Renal cortical epithelial cell (primary cell): ENCODE measurements around the gene INSIG2. TPM values are rescaled to one million over a fixed set of nuclear protein-coding genes. Genes with fewer than 3 reads are reported as not detected.
"Not testable (repeated sequence)": the region's sequence is repeated elsewhere in the genome, so short reads cannot be mapped to it uniquely, and the experiment has no call there.

Experiments used
- DNase-seq: peaks from one replicate; pipeline ENCODE4 v3.0.0-alpha.2; 2011; ENCODE audit warnings: low read depth
- total RNA-seq: library from RNA; depleted of rRNA; stranded (reverse); fragments of >200 nt; gene quantifications from 2 replicates; pipeline ENCODE4 v1.2.3, GENCODE V29; 2014

The INSIG2 gene
- total RNA-seq, 1 donor from 2014 or later, result 35.3 TPM

DNA sequence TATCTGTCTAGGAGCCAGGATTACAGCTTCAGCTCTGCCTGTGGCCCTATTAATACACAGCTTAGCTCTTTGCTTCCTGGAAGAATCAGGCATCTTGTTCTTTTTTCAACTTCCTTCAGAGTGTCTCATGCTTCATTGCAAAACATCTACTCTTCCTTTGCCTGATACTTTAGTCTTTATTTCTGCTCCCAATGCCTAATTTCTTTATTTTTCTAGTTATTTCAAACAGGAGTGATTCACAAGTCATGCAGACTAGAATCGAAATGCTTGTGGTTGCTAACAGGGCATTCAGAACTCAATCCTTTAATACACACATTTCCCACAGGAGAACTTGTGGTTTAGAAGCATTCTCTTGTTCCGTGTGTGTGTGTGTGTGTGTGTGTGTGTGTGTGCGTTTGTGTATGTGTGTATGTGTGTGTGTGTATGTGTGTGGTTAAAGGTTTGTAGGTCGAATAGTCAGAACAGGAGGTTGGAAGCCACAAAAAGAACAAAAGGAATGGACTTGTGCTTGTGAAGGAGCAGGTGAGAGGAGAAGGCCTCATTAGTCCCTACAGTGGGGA is 28.3 kb upstream of the INSIG2 start:
- peak; percentile 97 for DNase-seq

DNA sequence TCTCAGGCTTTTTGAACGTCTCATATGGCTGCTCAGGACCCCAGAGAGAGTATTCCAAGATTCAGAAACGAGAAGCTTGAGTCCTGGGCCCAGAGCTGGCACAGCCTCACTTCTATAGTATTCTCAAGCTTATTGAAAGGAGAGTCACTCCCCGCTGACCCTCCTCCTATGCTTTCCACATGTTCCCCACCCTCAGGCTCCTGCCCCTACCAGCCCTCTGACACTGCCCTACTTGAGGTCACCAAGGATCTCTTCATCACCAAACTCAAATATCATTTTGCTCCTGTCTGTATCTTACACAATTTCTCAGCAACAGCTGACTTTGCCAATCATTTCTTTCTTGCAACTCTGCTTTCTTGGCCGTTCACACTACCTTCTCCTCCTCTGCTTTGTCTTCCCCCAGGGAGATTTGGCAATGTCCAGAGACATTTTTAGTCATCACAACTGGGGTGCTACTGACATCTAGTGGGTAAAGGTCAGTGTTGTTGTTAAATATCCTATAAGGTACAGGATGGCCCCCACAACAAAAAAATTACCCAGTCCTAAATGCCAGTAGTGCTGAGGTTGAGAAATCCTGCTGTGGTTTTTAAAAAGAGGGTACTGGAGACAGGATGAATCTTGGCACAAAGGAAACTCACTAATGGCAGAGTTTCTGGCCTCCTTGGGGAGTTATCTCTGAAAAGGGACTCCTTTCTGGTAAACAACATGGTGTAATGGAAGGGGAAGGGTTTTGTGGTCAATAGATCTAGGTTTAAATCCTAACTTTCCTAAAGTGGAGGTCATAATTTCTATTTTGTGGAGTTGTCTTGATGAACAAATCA is 26.9 kb upstream of the INSIG2 start:
- DNase-seq, result peak; percentile 63

DNA sequence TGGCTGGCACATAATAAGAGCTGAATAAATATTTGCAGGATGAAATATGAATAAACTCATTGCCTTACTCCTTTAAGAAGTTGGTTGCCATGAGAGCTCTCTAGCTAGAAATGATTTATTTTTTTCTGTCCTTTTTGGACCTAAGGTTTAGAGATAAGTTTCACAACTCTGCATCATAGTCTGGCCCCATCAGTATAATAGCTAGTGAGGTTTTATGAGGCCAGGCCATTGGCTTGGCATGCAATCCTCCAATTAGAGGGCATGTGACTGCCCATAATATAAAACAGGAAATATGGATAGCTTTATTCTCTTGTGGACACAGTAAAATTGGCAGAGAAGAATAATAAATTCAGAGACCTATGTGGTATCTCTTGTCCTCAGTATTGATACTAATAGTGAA is 26.2 kb upstream of the INSIG2 start:
- DNase-seq, result no peak

DNA sequence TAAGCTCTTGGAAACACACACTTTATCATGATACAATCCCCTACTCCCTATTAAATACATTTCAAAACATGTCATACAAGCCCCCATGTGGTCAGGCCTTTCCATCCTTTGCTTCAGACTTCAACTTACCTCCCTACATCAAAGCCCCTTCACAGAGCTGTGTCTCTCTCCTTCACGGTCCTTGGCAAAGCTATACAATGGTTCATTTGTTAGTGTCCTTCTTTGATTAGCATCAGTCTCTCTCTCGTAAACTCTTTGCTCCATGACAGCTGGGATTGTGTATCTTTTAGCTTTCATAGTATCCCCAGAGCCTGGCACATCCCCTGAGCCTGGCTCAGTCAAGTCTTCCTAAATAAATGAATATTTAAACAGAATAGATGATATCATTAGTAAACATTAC is 25.6 kb upstream of the INSIG2 start:
- no peak for DNase-seq

DNA sequence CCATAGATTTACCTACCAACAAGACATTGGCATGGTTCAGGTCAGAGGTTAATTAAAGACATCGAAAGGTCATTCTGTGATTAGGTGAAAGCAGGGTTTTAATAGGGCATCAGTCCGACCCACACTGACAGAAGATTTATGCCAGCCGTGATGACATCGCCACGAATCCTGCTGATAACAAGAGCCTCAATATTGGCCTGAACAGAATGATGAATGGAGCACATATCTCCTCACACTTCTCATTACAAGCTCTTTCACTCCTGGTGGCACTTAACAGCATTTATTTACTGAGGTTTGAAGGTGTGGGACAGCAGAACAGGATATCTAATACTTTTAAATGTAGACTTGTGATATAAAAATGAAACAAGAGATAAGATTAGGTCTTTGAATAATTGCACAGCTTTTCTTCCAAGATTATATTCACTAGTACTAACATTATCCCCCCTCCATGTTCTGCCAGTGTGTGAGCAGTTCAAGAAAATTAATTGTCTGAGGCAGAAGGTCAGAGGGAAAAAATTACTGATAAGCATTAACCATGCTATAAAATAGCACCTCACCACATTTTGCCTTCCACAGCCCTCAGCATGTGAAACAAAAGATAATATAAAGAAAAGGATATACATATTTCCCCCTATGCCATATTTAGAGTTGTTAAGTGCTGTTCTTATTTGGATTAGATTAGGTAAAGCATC is 23.1 kb upstream of the INSIG2 start:
- no peak for DNase-seq

DNA sequence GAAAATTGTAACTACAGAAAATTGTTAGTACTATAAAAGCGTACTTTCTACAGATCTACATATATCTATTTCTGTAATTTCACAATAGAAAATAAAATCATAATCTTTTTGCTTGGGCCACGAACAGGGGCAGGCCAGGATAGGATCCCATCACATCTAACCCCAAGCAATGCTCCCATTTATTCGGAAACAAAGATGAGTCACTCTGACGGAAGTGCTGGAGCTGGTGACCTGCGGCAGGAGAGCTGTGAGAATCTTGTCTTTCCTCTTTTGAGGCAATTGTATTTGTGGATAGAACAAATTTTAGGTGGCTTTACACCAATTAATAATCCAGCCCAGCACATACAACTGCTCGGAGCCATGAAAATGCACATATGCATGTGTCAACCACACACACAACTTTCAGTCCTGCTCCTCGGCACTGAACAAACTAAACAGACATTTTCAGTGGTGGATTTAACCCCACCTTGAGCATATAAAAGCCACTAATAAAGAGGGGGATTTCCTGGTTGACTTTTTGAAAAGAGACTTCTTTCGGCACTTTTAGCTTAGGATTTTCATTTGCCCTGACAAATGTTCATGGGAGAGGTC is 22.3 kb upstream of the INSIG2 start:
- DNase-seq, result no peak

DNA sequence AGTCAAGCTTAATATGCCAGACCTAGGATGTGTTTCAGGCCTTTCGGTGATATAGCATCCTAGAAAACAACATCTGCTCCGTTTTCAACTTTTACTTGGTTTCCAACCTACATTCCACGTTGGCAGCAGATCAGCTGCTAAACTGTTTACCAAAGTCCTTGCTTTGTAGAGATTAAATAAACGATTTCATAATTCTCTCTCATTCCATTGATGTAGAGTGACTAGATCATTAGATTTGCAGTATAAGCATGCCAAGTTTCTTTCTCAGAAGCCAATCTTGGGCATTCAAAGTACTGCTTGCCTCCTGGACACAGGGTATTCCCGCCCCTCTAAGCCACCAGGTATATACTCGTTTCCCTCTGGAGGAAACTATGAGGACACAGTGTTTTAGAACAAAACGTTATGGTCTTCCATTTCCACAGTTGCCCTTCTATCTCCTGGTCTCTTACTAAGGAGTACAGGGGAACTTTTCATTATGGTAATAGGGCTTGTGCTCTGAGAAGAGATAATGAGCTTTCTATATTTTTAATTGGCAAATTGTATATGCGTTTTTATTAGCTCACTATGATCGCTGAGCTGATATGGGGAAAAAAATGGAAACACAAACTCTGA is 10.5 kb upstream of the INSIG2 start:
- DNase-seq, result no peak

DNA sequence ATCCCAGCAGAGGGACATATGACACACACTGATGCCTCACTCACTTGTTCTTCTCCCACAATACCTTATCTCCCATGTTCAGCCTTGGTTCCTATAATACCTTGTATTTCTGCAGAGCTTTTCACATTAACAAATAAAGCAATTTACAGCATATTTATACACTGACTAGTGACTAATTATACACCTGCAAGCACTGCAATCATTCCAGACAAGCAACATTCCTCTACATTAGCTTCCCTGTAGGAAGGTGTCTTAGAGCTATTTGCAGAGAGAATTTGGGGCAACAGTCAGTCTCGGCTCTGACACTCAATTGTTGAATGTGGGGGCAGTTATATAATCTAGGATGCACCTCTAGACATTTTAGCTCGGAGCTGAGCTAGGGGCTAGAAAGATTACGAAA is 9.5 kb upstream of the INSIG2 start:
- no peak for DNase-seq

DNA sequence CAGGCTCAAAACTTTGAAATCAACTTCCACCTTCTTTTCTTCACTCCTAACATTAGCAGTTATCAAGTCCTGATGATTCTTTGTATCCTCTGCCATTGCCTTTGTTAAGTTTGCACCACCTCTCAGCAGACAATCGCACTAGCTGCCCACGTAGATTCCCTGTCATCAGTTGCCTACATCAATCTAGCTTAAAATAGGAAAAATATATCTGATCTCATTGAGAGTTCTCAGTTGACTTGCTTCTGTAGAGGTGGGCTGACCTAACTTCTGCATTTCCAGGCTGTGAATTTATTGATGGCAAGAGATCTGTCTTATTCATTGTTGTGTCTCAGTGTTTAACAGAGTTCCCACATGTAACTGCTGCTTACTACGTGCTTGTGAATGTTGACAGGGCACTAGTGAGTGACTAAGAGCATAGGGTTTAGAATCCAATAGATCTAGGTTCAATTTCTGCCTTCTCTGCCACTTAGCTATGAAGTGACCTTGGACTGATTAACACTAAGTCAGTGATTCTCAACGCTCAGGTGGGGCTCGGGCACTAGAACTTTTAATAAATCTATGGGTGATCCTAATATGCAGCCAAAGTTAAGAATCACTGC is 3.7 kb upstream of the INSIG2 start:
- peak; percentile 33 for DNase-seq

DNA sequence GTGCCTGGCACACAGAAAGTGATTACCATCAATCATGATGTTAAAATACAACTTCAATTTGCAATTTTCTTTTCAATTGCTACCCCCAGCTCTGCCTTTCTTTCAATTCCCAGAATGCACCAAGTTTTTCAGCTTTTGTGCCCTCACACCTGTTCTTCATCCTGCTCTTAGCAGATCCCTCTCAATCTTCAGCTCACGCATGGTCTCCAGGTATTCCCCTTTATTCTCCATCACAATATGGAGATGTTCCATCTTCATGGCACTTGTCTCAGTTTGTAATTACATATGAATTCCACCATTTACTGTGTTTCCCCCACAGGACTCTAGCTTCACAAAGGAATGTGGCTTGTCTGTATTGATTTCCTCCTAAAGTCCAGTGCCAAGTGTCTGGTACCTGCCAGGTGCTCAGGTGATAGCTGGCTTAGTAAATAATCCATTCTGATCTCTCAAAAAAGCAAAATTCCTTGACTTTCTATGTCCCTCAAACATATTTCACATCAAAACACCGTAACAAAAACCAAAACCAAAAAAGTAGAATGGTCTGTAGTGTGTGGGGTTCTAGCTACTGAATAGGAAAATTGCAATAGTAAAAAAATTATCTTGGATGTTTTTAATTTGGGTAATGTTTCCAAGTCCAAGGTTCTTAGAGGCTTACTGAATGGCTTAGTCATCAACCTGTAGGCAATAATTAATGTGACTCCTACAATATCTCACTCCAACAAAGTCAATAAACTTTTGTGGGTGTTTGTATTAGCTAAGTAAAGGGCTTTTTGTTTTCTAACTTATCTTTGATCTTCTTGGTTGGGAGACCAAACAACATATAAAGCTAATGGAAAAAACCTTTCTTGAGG is 2.9 kb upstream of the INSIG2 start:
- peak; percentile 93 for DNase-seq

DNA sequence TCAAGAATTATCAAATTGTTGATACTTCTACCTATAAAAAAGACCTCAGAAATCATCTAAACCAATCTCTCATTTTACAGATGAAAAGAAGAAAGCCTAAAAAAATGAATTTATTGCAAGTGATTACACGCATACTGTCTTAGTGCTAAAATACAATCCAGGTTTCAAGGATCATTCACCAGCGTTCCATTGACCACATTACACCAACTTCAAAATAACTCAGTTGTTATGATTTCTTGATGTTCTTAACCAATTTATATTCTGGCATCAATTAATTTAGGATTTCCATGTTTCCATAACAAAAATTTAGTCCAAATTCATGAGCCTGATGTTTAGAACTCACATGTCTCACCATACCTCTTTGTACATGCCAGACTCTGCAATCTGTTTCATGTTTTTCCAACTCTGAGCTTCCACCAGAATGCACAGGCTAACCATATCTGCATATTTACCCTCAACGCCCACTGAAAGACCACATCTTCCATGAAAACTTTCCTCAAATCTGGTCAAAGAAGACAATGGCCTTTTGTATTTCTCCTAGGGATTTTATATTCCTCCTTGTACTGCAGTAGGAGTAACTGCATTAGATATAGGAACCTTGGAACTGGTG is 2.1 kb upstream of the INSIG2 start:
- no peak for DNase-seq

DNA sequence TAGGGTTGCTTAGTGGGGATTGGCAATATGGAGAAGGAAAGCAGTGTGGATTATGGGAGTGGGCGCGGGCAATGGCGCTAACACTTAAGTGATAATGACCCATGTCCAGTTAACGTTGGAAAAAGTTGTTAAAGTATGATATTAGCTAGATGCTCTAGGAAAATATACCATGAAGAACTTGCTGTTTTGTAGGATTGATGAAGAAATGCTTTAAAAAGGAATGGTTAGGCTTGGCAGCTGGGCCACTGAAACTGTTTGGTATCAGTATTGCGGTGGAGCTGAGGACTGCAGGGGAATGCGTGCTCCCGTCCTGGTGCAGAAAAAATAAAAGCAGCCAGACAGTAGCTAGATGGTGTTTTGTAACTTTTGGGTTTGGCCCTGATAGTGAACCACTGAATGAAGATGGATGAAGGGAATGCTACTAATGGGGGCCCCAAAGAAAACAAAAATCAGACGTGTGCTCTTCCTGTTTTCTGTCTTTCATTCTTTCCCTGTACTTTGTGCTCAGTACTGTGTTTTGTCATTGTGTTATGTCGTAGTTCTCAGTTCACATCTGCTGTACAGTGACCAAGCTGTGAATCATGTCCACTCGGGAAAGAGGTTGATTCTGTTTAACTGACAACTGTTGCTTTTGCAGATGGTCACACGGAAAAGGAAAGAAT is 999 bp downstream of the INSIG2 start:
- DNase-seq, result peak; percentile 45

DNA sequence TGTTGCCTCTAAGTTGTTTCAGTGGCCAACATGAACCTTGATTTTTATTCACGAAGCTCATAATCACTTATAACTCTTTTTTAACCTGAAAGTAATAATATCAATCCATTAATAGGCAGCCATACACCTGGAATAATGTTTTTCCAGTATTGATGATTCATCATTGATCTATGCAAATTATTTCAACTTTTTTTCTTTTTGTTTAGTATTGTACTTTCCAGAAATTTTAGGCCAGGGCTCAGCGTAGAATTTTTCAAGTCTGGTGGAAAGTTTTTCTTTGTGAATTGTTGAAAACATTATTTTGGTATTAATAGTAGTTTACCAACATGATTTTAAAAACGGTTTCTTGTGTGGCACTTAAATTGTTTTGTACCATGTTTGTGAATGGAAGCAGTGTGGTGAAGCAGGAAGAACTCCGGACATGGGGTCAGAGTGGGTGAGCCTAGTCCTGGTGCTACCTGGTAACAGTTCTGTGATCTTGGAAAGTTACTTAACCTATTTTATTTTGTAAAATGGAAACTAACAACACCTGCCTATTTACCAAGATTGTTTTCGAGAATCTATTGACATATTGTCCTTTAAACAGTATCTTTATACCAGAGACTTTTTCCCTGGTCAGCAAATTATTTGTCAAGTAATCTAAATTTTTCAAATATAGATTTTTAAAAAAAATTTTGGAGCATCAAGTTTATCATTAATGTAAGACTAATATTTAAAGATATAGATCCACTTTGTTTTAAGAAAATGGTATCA is 2.3 kb downstream of the INSIG2 start:
- DNase-seq, result no peak

DNA sequence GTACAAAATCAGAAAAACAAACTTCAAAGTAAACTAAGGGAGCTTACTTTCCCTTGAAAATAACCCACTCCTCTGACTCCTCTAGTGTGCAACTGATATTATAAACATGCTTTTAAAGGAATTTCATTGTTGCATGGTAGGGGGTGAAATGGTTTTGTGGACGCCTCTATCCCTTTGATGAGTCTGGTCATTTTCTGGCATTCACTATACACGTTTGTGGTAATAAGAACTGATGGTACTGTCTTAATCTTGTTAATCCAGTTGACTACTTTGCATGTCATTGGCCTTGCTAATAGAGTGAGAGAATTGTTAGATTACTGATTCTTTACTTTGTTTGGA is 2.8 kb downstream of the INSIG2 start:
- DNase-seq, result no peak

DNA sequence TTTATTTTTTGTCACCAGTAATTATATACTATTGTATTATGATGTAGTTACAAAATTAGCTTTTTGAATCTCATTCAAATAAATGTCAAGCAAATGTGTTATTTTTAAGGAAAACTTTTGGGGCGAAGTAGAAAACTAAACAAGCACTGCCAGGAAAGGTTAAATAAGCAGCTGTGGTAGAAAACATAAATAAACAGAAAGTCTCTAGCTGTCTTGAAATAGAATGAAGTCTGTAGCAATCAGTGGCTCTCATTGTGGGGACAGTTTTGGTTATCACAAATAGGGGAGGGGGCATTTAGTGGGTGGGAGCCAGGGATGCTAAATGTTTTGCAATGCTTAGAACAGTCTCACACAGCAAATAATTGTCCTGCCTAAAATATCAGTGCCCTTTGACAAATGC is 3.4 kb downstream of the INSIG2 start:
- DNase-seq, result no peak

DNA sequence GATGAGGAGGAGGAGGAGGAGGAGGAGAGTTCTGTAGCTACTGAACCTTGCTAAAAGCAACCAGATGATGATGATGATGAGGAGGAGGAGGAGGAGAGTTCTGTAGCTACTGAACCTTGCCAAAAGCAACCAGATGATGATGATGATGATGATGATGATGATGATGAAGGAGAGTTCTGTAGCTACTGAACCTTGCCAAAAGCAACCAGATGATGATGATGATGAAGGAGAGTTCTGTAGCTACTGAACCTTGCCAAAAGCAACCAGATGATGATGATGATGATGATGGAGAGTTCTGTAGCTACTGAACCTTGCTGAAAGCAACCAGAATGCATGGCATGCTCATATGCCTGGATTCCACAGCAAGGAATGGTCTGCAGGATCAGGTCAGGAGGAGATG is 5.8 kb downstream of the INSIG2 start:
- not testable (repeated sequence) for DNase-seq

DNA sequence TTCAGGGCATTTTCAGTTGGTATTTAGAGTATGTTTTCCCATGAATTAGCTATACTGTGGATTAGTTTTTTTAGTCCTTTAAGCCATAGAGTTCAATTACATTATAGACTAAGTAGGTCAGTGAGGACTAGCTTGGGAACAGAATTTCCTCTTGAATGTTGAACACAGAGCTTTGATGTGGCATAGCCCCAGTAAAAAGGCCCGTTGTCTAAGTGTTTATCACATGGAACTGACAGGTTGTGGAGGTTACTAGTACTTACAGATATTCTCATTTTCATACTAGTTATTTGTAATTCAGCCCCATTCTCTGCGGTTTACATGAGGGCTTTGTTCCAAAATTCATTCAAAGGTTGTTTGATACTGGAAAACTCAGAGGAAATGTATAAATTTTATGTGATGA is 6.2 kb downstream of the INSIG2 start:
- DNase-seq, result no peak

DNA sequence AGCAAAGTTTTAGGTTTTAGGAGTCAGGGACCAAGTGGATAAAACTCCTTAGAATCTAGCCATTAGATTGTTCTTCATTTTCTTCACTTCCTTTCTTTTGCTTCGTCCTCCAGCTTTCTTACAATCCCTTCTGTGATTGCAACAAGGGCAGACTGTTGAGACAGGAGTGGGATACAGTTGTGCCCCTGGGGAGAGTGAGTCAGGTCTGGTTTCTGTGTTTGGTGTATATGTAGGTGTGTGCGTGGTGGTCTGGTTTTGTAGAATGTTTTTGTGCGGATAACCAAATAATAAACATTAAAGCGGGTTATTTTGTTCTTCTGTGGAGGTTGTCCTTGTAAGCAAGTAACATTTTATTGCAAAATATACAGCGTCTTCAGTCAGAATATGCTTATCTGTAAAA is 7.3 kb downstream of the INSIG2 start:
- no peak for DNase-seq

DNA sequence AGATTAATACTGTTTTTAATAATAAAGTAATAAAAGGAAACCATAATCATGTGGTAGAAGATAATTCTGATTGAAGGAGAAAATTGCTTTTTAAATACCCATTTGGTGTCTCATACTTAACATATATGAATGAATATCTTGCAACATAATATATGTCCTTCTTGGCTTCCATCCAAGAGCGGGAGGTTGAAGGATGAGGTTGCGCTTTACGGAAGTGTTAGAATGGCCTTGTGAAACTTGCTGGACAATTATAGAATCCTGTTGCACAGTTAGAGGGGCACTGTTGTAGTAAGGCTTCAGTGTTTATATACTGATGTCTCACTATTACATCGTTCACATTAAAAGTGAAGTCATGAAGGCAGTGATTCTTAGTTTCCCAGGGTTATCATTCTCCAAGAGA is 9.4 kb downstream of the INSIG2 start:
- DNase-seq, result no peak
